ENCODE measurements around the gene SCGB1D1.

Gene SCGB1D1, protein sequence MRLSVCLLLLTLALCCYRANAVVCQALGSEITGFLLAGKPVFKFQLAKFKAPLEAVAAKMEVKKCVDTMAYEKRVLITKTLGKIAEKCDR

DNA sequence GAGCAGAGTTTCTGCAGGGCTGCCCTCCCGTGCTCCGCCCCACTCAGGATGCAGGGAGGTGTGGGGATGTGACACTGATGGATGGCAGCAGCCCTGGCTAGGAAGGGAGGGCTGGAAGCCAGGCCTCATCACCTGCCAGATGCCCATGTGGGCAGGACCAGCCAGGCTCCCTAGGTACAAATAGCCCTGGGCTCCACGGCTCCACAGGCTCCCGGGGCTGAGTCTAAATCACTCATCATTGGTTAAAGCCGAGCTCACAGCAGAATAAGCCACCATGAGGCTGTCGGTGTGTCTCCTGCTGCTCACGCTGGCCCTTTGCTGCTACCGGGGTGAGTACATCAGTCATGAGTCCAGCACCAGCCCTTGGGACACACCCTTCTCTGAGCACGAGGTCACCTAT, at the start of gene SCGB1D1:
SCGB1D1 (plus strand) TSS at position 206 of the 400 bp plus-strand sequence; CDS start at position 275, 69 bp downstream.
- DNase-seq (ENCODE audit: low spot score) (no peak), FAIRE-seq (no peak)

DNA sequence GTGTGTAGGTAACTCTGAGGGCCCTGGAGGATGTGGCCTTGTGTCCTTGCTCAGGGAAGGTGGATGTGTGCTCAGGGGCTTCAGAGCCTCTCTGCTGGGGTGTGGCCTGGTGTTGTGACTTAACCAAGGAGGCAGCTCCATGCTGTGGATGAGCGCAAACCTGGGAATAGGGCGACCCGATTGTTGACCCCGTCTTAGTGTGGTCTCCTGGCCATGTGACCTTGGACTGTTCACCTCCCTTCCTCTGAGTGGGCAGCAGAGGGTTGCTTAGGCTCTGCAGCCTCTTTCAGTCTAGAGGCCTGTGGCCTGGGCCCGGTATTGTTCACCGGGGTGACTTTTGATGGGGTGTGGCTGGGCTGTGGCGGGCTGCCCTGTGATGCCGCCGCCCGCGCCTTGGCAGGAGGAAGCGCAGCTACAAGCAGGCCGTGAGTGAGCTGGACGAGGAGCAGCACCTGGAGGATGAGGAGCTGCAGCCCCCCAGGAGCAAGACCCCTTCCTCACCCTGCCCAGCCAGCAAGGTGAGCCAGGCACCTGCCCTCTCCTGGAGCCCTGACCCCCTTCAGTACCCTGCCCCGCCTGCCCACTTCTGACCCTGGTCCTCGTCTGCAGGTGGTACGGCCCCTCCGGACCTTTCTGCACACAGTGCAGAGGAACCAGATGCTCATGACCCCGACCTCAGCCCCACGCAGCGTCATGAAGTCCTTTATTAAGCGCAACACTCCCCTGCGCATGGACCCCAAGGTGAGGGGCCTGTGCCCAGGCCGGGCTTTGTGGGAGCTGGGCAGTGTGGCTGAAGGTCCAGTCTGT, 49.5 kb upstream of the SCGB1D1 start:
- DNase-seq (ENCODE audit: low spot score) (no peak), FAIRE-seq (no peak)

DNA sequence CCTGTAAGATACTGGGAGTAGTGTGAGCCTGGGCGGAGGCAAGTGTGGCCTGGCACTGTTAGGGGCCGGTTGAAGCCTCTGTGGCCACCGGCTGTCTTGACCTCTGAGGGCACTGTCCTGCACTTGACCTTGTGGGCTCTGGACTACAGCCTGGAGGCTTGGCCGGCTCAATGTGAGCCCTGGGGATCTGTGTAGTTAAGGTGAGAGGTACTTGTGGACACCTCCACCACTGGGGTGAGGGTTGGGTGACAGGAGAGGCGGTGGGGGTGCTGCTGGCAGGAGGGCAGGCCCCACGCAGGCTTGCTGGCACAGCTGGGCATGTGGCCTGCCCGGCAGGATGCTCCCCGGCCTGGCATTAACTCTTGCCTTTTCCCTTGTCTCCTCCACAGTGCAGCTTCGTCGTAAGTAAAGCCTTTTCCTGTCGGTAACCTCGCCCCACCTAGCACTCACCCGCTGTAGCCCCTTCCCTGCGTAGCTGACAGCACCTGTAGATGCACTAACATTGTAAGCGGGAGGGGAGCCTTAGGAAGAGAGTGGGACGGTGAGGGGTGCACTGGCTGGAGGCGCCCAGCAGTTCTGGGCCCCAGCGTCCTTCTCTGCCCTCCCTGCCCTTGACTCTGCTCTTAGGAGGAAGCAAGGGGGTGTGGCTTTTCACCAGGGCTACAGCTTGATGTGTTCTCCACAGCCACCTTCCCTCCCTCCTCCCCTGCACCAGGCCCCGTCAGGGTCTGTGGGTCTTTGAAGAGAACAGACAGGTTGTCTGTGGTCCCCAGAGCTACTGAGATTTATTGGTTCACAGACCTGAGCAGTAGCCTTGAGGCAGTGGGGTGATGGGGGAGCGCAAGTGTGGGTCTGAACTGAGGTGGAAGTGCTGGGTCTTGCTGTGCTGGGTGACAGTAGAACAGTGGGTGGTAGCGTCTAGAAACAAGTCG, 48.6 kb upstream of the SCGB1D1 start:
- FAIRE-seq, result no peak

DNA sequence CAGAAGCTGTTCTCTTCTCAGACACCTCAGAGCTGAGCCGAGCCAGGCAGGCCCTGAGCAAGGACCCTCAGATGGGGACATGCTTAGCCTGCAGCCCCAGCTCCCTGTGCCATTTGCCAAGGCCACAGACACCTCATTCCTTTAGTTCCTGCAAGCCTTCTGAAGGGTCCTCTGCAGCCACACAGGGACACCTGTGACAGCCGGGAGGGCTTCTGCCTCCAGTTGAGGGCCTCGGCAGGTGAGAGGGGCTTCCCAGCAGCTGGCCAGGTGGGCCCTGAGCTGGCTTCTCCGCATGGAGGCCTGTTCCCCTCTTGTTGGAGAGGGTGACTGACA, 48.0 kb upstream of the SCGB1D1 start:
- DNase-seq (ENCODE audit: low spot score), result no peak
- FAIRE-seq, result no peak

More for the DNA sequence above, 48.6 kb upstream of the SCGB1D1 start:
- DNase-seq (ENCODE audit: low spot score), result no peak

DNA sequence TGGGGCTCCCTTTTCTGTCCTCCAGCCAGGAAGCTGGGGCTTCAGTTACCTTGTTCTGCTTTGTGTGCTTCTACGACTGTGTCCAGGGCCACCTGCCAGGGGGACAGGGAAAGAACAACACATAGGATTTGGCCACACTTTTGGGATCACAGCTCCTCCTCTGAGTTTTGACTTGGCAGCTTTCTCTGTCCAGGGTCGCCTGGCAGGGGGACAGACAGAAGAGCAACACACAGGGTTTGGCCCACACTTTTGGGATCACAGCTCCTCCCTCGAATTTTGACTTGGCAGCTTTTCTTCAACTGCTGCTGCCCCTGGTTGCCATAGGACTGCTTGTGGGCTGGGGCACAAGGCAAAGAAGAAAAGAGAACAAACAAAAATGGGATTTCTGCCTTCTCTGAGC, 47.1 kb upstream of the SCGB1D1 start:
- no peak for FAIRE-seq
- no peak for DNase-seq (ENCODE audit: low spot score)

DNA sequence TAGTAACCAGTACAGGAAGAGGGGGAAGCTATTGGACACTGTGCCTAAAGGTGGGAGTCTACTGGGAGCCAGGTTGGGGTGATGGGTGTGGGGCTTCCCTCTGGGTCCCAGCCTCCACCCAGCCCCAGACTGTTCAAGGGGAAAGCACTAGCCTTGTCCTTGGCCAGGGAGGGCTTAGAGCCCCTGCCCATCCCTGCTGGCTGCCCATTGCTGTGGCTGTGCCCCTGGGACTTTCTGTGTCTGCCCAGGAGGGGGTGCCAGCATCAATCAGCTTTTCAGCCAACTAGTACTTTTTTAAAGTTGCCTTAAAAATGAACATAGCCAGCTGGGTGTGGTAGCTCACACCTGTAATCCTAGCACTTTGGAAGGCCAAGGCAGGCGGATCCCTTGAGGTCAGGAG, 46.3 kb upstream of the SCGB1D1 start:
- FAIRE-seq, result no peak
- DNase-seq (ENCODE audit: low spot score), result no peak

DNA sequence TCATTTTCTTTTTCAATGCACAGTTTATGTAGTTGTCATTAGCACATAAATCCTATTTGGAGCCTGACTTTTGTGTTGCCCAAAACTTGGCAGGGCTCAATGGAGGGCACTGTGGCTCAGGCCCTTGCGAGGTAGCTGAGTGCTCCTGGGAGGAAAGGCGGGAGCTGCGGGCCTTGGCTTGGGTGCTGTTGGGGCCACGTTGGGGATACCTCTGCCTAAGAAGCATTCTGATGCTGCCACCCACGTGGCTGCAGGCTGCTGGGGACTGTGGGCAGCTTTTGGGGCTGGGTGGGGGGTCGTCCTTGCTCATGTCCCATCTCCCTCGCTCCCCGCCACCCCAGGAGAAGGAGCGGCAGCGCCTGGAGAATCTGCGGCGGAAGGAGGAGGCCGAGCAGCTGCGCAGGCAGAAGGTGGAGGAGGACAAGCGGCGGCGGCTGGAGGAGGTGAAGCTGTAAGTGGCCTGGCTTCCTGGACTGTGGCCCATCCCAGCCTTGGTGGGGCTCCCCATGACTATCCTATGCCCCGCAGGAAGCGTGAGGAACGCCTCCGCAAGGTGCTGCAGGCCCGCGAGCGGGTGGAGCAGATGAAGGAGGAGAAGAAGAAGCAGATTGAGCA, 45.3 kb upstream of the SCGB1D1 start:
- FAIRE-seq (no peak), DNase-seq (ENCODE audit: low spot score) (no peak)

DNA sequence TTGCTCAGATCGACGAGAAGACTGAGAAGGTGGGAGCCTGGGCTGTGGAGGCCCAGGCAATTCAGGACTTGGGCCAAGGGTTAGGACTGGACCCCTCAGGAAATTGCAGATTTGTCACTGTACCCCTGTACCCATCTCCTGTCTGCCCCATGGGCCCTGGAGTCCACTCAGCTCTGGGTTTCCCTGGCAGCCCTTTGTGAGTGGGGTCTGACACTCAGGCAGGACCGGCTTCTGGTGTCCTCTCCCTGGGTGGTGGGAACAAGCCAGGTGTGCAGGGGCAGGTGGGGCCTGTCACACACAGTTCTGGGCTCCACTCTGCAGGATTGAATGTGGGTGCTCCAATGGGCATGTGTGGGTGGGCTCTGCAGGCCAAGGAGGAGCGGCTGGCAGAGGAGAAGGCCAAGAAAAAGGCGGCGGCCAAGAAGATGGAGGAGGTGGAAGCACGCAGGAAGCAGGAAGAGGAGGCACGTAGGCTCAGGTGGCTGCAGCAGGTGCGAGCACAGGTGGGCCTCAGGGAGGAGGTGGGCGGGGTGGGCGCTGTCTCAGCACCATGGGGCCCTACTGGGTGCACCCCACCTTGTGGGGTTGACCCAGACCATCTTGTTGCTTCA, 44.6 kb upstream of the SCGB1D1 start:
- no peak for DNase-seq (ENCODE audit: low spot score)
- FAIRE-seq, result no peak

DNA sequence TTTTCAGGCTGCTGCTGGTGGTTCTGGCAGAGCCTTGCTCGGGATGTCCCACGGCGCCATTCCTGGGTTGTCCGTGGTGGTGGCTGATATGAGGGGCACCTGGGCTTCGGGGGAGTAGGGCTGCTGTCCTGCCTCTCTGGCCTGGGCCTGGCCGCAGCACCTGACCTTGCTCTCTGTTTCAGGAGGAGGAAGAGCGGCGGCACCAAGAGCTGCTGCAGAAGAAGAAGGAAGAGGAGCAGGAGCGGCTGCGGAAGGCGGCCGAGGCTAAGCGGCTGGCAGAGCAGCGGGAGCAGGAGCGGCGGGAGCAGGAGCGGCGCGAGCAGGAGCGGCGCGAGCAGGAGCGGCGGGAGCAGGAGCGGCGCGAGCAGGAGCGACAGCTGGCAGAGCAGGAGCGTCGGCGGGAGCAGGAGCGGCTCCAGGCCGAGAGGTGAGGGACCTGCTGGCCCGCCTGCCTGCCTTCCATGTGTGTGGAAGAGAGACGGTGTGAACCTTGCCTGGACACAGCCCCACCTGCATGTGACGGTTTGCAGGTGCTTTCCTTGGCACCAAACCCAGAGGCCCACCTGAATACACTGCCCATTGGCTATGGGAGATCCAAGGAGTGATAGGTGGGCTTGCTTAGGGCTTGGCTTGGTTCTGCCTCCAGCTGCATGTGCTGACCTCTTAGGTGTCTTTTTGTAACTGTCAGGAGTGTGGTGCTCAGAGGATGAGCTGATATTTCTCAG, 43.4 kb upstream of the SCGB1D1 start:
- DNase-seq (ENCODE audit: low spot score) (no peak), FAIRE-seq (no peak)

DNA sequence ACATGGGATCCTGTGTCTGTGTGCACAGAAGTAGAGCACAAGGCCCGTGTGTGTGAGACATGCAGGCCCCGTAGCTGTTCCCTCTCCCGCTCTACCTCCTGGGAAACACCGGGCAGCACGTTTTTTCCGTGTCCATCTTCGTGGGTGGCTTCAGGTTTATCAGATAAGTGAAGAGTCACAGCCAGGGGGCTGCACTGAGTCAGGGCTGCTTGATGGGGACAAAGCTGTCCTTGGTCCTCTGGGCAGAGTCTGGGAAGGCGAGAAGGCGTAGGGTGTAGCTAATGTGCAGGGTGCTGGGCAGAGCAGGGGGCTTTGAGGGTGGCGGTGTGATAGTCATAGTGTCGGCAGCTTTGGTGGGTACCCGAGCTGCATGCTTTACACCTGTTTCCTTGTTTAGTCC, 42.5 kb upstream of the SCGB1D1 start:
- FAIRE-seq (no peak), DNase-seq (ENCODE audit: low spot score) (no peak)

DNA sequence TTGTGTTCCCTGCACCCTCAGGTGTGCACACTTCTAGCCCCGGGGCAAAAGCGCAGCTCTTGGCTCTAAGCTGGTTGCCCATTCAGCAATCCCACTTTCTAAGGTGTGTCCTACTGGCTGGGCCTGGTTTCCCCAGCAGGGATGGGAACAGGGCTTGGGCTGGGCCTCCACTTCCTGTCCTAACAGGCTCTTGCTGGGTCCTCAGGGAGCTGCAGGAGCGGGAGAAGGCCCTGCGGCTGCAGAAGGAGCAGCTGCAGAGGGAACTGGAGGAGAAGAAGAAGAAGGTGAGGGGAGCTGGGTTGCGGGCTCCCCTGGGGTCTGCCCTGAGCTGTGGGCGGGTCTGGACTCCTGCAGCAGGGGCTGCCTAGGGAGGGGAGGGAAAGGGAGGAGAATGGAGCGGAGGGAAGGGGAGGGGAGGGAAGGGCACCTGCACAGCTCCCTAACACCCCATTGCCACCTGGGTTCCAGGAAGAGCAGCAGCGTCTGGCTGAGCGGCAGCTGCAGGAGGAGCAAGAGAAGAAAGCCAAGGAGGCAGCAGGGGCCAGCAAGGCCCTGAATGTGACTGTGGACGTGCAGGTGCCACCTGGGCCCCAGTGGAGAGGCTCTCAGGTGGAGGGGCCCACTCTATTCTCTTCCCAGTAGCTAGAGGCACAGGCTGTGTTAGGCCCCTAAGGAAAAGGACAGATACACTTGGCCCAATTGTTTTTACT, 41.6 kb upstream of the SCGB1D1 start:
- no peak for DNase-seq (ENCODE audit: low spot score)
- no peak for FAIRE-seq

DNA sequence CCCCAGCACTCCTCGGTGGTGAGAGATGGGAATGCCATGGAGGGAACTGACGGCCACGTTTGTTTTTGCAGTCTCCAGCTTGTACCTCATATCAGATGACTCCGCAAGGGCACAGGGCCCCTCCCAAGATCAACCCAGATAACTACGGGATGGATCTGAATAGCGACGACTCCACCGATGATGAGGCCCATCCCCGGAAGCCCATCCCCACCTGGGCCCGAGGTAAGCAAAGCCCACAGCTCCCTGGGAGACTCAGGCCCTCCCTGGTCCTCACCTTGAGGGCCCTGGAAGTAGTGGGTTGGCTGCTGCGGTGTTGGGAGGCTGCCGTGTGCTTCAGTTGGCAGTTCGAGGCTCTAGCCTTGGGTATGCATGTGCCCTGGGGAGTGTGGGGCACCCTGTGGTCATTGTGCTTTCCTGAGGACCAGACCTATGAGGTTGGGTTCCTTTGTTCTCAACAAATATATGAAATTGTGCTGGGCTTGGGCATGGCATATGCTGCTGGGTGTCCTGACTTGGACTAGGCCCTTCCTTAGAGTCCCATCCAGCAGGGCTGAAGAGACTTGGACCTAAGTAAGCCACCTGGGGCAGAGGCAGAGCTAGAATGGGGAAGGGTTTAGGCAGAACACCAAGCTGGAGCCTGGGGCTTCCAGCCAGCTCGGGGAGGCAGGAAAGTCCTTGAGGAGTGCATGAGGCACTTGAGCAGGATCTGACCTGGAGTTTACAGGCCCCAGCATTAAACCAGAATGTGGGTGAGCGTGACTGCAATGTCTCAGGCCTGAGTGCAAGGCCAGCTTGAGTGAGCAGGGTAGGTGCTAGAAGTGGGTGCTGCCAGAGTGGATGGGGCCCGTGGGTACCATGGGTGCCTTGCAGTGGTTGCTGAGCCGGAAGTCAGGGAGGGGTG, 39.8 kb upstream of the SCGB1D1 start:
- no peak for DNase-seq (ENCODE audit: low spot score)
- FAIRE-seq, result no peak

DNA sequence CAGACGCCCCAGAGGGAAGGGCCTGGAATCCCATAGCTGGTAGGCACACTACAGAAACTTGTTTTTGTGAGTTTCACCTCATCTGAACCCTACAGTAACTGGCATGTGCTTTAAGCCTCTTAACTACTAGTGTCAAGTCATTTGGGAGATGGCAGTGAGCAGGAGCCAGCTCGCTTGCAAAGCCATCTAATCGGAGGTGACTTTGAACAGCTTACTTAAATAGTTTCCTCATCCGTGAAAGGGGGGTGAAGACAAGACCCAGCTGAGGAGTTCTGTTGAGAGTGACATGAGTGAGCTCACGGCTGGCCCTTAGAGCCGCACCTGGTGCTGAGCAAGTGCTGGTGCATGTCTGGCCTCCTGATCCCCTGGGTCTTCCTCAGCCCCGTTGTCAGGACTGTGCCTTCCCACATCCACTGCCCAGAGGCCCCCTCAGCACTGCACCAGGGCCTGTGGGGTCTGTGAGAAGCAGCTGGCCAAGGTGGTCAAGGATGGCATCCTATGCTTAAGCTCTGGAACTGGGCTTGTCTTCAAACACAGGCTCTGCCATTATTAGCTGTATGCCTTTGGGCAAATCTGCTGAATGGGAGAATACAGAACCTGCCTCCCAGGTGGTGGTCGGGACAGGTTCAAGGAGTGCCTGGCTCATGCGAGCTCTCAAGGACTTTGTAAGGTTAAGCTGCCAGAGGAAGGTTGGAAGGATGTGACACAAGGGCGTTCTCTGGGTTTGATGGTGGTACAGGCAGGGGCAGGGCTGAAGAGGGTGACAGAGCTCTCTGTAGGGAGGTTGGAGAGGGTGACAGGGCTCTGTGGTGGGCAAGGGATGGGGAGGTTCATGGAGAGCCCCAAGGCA, 38.9 kb upstream of the SCGB1D1 start:
- FAIRE-seq, result no peak

DNA sequence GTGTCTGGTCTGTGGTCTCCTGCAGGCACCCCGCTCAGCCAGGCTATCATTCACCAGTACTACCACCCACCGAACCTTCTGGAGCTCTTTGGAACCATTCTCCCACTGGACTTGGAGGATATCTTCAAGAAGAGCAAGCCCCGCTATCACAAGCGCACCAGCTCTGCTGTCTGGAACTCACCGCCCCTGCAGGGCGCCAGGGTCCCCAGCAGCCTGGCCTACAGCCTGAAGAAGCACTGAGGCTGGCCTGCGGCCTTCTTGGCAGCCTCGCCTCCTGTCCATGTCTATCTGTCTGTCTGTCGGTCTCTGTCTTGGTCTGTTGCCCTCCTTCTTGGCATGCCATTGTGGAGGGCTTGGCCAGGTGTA, 38.3 kb upstream of the SCGB1D1 start:
- no peak for FAIRE-seq
- DNase-seq (ENCODE audit: low spot score), result no peak

More for the DNA sequence above, 38.9 kb upstream of the SCGB1D1 start:
- no peak for DNase-seq (ENCODE audit: low spot score)

DNA sequence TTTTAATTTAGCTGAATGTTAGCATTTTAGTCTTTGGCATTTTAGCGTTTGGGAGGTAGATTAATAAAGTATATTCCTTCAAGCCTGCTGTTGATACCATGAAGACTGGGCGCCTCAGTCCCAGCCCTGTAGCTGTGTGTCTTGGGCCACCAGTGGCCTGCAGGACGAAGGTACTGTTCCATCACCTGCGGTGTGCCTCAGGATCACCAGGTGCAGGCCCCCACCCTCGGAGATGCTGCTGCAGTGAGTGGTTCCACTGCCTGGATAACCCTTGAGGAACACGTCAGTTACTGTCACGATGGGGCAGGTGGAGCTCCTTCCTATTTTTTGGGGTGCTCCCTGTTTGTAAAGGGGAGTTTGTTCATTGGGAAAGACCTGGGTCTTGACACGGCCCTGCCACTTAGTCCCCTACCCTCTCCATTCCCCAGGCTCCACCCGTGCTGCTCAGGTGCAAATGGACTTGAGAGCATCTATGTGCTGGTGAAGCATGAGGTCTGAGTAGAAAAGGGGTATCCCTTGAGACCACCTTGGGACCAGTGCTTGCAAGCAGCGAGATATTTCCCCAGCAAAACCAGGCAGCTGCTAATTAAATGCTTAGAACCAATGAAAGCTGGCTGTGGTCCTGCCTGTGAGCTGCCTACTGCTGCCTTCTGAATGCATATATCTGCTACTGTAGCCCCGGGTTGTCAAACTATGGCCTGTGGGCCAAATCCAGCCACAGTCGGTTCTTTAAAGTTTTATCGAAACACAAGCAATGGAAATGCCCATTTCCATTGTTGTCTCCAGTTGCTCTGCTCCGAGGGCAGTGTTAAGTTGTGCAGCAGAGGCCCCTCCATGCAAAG, 37.5 kb upstream of the SCGB1D1 start:
- DNase-seq (ENCODE audit: low spot score), result no peak
- no peak for FAIRE-seq

DNA sequence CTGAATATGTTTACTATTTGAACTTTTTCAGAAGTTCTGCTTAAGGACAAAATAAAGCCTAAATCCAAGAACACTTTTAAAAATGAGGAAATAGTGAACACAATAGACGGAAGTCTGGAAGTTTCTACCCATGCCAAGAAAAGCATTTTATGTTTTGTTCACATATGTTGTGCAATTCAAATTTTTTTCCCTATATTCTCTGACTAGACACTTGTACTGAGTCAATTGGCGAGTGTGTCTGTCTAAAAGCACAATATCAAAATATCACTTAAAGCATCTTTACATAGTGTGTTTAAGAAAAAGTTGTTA, 37.0 kb upstream of the SCGB1D1 start:
- FAIRE-seq, result no peak
- DNase-seq (ENCODE audit: low spot score), result no peak

DNA sequence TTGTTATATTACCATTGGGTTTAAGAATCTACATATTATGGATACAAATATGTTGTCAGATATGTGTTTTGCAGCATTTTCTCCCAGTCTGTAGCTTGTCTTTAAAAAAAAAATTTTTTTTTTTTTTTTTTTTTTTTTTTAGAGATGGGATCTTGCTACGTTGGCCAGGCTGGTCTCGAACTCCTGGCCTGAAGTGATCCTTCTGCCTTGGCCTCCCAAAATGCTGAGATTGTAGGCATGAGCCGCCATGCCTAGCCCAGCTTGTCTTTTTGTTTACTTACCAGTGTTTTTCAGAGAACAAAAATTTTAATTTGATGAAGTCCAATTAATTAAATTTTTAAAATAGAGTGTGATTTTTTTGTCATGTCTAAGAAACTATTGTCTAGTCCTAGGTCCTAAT, 36.4 kb upstream of the SCGB1D1 start:
- FAIRE-seq (no peak), DNase-seq (ENCODE audit: low spot score) (no peak)

DNA sequence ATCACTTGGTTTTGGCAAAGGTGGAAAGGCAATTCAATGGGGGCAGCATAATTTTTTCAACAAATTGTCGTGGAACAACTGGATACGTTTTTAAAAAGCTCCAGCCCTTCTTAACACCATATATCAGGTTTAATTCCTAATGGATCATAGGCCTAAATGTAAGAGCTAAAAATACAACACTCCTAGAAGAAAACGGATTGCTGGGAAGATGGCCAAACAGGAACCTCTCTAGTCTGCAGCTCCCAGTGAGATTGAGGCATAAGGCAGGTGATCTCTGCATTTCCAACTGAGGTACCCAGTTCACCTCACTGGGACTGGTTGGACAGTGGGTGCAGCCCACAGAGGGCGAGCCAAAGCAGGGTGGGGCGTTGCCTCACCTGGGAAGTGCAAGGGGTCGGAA, 32.4 kb upstream of the SCGB1D1 start:
- FAIRE-seq (no peak), DNase-seq (ENCODE audit: low spot score) (no peak)
